ENCODE results near the gene TP53I3.

- TF ChIP-seq POLR2A (IDR thresholded peaks at IDR 0.05) (peak in 1 of 2 donors; percentile 68), POLR2AphosphoS5 (IDR thresholded peaks at IDR 0.05) (peak; percentile 75 to 98 (median 77))
- TF ChIP-seq, protein P1, sequence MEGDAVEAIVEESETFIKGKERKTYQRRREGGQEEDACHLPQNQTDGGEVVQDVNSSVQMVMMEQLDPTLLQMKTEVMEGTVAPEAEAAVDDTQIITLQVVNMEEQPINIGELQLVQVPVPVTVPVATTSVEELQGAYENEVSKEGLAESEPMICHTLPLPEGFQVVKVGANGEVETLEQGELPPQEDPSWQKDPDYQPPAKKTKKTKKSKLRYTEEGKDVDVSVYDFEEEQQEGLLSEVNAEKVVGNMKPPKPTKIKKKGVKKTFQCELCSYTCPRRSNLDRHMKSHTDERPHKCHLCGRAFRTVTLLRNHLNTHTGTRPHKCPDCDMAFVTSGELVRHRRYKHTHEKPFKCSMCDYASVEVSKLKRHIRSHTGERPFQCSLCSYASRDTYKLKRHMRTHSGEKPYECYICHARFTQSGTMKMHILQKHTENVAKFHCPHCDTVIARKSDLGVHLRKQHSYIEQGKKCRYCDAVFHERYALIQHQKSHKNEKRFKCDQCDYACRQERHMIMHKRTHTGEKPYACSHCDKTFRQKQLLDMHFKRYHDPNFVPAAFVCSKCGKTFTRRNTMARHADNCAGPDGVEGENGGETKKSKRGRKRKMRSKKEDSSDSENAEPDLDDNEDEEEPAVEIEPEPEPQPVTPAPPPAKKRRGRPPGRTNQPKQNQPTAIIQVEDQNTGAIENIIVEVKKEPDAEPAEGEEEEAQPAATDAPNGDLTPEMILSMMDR (IDR thresholded peaks at IDR 0.05) = no peak
Measured at GRCh38 chr2:24075915-24076848, 8.5 kb downstream of the TP53I3 start, which contains the start of gene SF3B6.
